SK-N-SH treated with all-trans-retinoic acid at 6 μM for 48 hours (cell line): Measurements from ENCODE around the gene USP36.

Source experiments
- ATAC-seq: fragments of 200-7000 bp; cut with Tn5 transposase; 3 replicates; pipeline ENCODE4 v1.9.1; 2020; ENCODE audit warnings: mild to moderate bottlenecking, moderate library complexity
- ARNTL ChIP-seq: fragments of 450-650 bp; formaldehyde crosslinking; IDR thresholded peaks from 2 replicates; pipeline ENCODE4 v1.5.0; 2020; ENCODE audit warnings: low read depth, mild to moderate bottlenecking, moderate library complexity, borderline replicate concordance
- BACH2 ChIP-seq: fragments of 250-450 bp; sonication (Bioruptor Pico); IDR thresholded peaks from 2 replicates; pipeline ENCODE4 v1.9.0; 2021; ENCODE audit warnings: mild to moderate bottlenecking, borderline replicate concordance
- CSDC2 ChIP-seq: fragments of 250-450 bp; sonication (Bioruptor Pico); IDR thresholded peaks from 2 replicates; pipeline ENCODE4 v1.5.0; 2020; ENCODE audit warnings: mild to moderate bottlenecking, moderate library complexity
- ESRRG ChIP-seq: fragments of 250-450 bp; sonication (Bioruptor Pico); IDR thresholded peaks from 2 replicates; pipeline ENCODE4 v1.6.1; 2021; ENCODE audit warnings: mild to moderate bottlenecking
- ISL1 ChIP-seq: fragments of 250-450 bp; sonication (Bioruptor Pico); IDR thresholded peaks from 2 replicates; pipeline ENCODE4 v2.1.2; 2022; ENCODE audit warnings: mild to moderate bottlenecking, moderate library complexity
- OSR1 ChIP-seq: fragments of 250-450 bp; sonication (Bioruptor Pico); IDR thresholded peaks from 2 replicates; pipeline ENCODE4 v1.8.0; 2022; ENCODE audit warnings: moderate library complexity, mild to moderate bottlenecking, inconsistent platforms
- PATZ1 ChIP-seq: fragments of 250-450 bp; sonication (Bioruptor Pico); IDR thresholded peaks from 2 replicates; pipeline ENCODE4 v1.8.0; 2020; ENCODE audit warnings: mild to moderate bottlenecking, moderate library complexity, borderline replicate concordance
- POU6F1 ChIP-seq: fragments of 250-450 bp; sonication (Bioruptor Pico); IDR thresholded peaks from 2 replicates; pipeline ENCODE4 v1.8.0; 2021; ENCODE audit warnings: low read depth, mild to moderate bottlenecking, moderate library complexity, borderline replicate concordance
- PPARA ChIP-seq: fragments of 250-450 bp; sonication (Bioruptor Pico); IDR thresholded peaks from 2 replicates; pipeline ENCODE4 v1.5.0; 2020; ENCODE audit warnings: mild to moderate bottlenecking, borderline replicate concordance
- SNAI2 ChIP-seq: fragments of 250-450 bp; sonication (Bioruptor Pico); IDR thresholded peaks from 2 replicates; pipeline ENCODE4 v1.5.0; 2020; ENCODE audit warnings: mild to moderate bottlenecking, moderate library complexity
- TCF4 ChIP-seq: fragments of 250-450 bp; sonication (Bioruptor Pico); IDR thresholded peaks from 2 replicates; pipeline ENCODE4 v1.8.0; 2021; ENCODE audit warnings: mild to moderate bottlenecking, moderate library complexity, borderline replicate concordance
- TOX ChIP-seq: fragments of 250-450 bp; sonication (Bioruptor Pico); IDR thresholded peaks from 2 replicates; pipeline ENCODE4 v1.8.0; 2021; ENCODE audit warnings: mild to moderate bottlenecking, moderate library complexity, borderline replicate concordance
- TSHZ2 ChIP-seq: fragments of 250-450 bp; sonication (Bioruptor Pico); IDR thresholded peaks from 2 replicates; pipeline ENCODE4 v1.5.0; 2020; ENCODE audit warnings: mild to moderate bottlenecking, moderate library complexity
- ZC3H10 ChIP-seq: fragments of 250-450 bp; sonication (Bioruptor Pico); IDR thresholded peaks from 2 replicates; pipeline ENCODE4 v1.5.1; 2021; ENCODE audit warnings: mild to moderate bottlenecking, moderate library complexity
- ZFP3 ChIP-seq: fragments of 250-450 bp; sonication (Bioruptor Pico); IDR thresholded peaks from 2 replicates; pipeline ENCODE4 v1.5.0; 2020; ENCODE audit warnings: mild to moderate bottlenecking, moderate library complexity
- ZFP30 ChIP-seq: fragments of 450-650 bp; formaldehyde crosslinking; IDR thresholded peaks from 2 replicates; pipeline ENCODE4 v1.5.0; 2022; ENCODE audit warnings: mild to moderate bottlenecking, moderate library complexity
- ZNF565 ChIP-seq: fragments of 450-650 bp; formaldehyde crosslinking; conservative IDR thresholded peaks from 2 replicates; pipeline ENCODE4 v1.5.0; 2020; ENCODE audit warnings: low read depth, mild to moderate bottlenecking, moderate library complexity
- ZNF70 ChIP-seq: fragments of 450-650 bp; formaldehyde crosslinking; IDR thresholded peaks from 2 replicates; pipeline ENCODE4 v1.5.0; 2020; ENCODE audit warnings: mild to moderate bottlenecking, moderate library complexity
- ZNF8 ChIP-seq: fragments of 450-650 bp; formaldehyde crosslinking; IDR thresholded peaks from 2 replicates; pipeline ENCODE4 v1.5.0; 2020; ENCODE audit warnings: mild to moderate bottlenecking, moderate library complexity
- TF ChIP-seq, protein P1 (sequence below): fragments of 250-450 bp; sonication (Bioruptor Pico); IDR thresholded peaks from 2 replicates; pipeline ENCODE4 v1.5.1; 2020; ENCODE audit warnings: low read depth, mild to moderate bottlenecking, moderate library complexity
- TF ChIP-seq, protein P2 (sequence below): fragments of 250-450 bp; sonication (Bioruptor Pico); IDR thresholded peaks from 2 replicates; pipeline ENCODE4 v1.5.1; 2021; ENCODE audit warnings: mild to moderate bottlenecking, moderate library complexity

Gene USP36

GRCh38 chr17:78763561-78763960 is 77.1 kb downstream of the USP36 start:
- ATAC-seq, result peak; percentile 90
- TF ChIP-seq ZFP30 (CRISPR knock-in tag) (no peak), PPARA (CRISPR knock-in tag) (no peak), ZNF565 (CRISPR knock-in tag) (no peak), ARNTL (CRISPR knock-in tag) (no peak), ZNF8 (no peak), PATZ1 (CRISPR knock-in tag) (no peak), ZC3H10 (no peak)
- TF ChIP-seq, protein P1, sequence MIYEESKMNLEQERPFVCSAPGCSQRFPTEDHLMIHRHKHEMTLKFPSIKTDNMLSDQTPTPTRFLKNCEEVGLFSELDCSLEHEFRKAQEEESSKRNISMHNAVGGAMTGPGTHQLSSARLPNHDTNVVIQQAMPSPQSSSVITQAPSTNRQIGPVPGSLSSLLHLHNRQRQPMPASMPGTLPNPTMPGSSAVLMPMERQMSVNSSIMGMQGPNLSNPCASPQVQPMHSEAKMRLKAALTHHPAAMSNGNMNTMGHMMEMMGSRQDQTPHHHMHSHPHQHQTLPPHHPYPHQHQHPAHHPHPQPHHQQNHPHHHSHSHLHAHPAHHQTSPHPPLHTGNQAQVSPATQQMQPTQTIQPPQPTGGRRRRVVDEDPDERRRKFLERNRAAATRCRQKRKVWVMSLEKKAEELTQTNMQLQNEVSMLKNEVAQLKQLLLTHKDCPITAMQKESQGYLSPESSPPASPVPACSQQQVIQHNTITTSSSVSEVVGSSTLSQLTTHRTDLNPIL (CRISPR knock-in tag), result no peak

- peak; percentile 24; the same call in 1 of the 3 replicates for ATAC-seq
- TF ChIP-seq ZC3H10 (no peak), ZNF70 (CRISPR knock-in tag) (no peak), TOX (CRISPR knock-in tag) (no peak), TSHZ2 (CRISPR knock-in tag) (no peak), ZNF8 (no peak), ESRRG (CRISPR knock-in tag) (no peak), SNAI2 (CRISPR knock-in tag) (no peak), PPARA (CRISPR knock-in tag) (no peak), CSDC2 (CRISPR knock-in tag) (no peak), ZFP3 (CRISPR knock-in tag) (no peak), TCF4 (CRISPR knock-in tag) (no peak), OSR1 (CRISPR knock-in tag) (no peak), ZFP30 (CRISPR knock-in tag) (no peak), POU6F1 (CRISPR knock-in tag) (no peak), ISL1 (CRISPR knock-in tag) (no peak), ARNTL (CRISPR knock-in tag) (no peak), BACH2 (CRISPR knock-in tag) (no peak)
- TF ChIP-seq, protein P2, sequence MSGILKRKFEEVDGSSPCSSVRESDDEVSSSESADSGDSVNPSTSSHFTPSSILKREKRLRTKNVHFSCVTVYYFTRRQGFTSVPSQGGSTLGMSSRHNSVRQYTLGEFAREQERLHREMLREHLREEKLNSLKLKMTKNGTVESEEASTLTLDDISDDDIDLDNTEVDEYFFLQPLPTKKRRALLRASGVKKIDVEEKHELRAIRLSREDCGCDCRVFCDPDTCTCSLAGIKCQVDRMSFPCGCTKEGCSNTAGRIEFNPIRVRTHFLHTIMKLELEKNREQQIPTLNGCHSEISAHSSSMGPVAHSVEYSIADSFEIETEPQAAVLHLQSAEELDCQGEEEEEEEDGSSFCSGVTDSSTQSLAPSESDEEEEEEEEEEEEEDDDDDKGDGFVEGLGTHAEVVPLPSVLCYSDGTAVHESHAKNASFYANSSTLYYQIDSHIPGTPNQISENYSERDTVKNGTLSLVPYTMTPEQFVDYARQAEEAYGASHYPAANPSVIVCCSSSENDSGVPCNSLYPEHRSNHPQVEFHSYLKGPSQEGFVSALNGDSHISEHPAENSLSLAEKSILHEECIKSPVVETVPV (CRISPR knock-in tag), result no peak
- TF ChIP-seq, protein P1 (CRISPR knock-in tag), result no peak
Measured at GRCh38 chr17:78761789-78762406, 78.7 kb downstream of the USP36 start.
